Right atrium auricular region (tissue), 2 donors: ENCODE results near the gene DYNC1H1. TPM values are rescaled to one million over a fixed set of nuclear protein-coding genes. Genes with fewer than 3 reads are reported as not detected.

ENCODE experiments used
- DNase-seq: peaks from one replicate; pipeline ENCODE4 v3.0.0-alpha.2; 2019; ENCODE audit warnings: low spot score
- H3K27ac ChIP-seq, 2 donors: fragments of 200-600 bp; sonication (generic); 1 replicate in 1 of 2; 2 replicates in 1 of 2; pipeline ENCODE4 v1.5.1; 2016 to 2019
- H3K27me3 ChIP-seq, 2 donors: fragments of 200-600 bp; sonication (generic); one replicate each; pipeline versions ENCODE4 v1.5.1 to v1.6.0; 2017 to 2019
- H3K36me3 ChIP-seq: fragments of 200-600 bp; sonication (generic); one replicate; pipeline ENCODE4 v1.5.1; 2016
- H3K4me1 ChIP-seq, 2 donors: fragments of 200-600 bp; sonication (generic); one replicate each; pipeline versions ENCODE4 v1.5.1 to v1.6.0; 2017 to 2019
- H3K4me3 ChIP-seq, 2 donors: fragments of 200-600 bp; sonication (generic); 1 replicate in 1 of 2; 2 replicates in 1 of 2; pipeline ENCODE4 v1.5.1; 2017 to 2019; ENCODE audit warnings: mild to moderate bottlenecking in 1 of 2, moderate library complexity in 1 of 2
- H3K9me3 ChIP-seq, 2 donors: fragments of 200-600 bp; sonication (generic); one replicate each; pipeline ENCODE4 v1.5.1; 2019
- total RNA-seq, 2 donors: library from RNA; depleted of rRNA; stranded (reverse); fragments of >200 nt; gene quantifications; one replicate each; pipeline ENCODE4 v1.1.0, GENCODE V29; 2016
- TF ChIP-seq, protein P1 (sequence below), 2 donors: fragments of 200-600 bp; sonication (generic); IDR thresholded peaks; one replicate each; pipeline ENCODE4 v1.5.1; 2019; ENCODE audit warnings: antibody characterized with exemption in 2 of 2

Gene DYNC1H1
- total RNA-seq, 2 donors from 2014 or later, result 388 to 445 TPM

DNA sequence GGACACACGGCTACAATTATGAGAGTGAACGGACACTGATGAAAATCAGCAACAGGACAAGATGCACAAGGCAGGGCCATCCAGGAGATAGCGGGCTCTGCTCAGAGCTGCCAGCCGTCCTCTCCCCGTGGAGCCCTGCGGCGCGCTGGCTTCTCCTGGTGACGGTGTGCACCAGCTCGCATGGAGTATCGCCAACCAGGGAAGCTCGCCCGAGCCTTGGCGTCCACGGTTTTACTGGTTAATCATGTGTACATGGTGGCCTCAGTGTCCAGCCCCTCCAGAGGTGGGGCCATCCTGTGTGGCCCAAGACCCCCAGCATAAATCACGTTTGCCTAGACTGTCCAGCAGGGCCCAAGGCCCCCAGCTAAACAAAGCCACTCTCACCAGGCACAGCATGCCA, 31.2 kb upstream of the DYNC1H1 start:
- Histone ChIP-seq H3K36me3 (no peaks in the 10 kb centered on the region), H3K27ac (no peak overlapping the region), H3K9me3 (no peaks in the 10 kb centered on the region), H3K4me3 (no peak overlapping the region), H3K27me3 (no peaks in the 10 kb centered on the region), H3K4me1 (peaks cover 0 to 8% of the 10 kb centered on the region in 2 donors)
- TF ChIP-seq, protein P1, sequence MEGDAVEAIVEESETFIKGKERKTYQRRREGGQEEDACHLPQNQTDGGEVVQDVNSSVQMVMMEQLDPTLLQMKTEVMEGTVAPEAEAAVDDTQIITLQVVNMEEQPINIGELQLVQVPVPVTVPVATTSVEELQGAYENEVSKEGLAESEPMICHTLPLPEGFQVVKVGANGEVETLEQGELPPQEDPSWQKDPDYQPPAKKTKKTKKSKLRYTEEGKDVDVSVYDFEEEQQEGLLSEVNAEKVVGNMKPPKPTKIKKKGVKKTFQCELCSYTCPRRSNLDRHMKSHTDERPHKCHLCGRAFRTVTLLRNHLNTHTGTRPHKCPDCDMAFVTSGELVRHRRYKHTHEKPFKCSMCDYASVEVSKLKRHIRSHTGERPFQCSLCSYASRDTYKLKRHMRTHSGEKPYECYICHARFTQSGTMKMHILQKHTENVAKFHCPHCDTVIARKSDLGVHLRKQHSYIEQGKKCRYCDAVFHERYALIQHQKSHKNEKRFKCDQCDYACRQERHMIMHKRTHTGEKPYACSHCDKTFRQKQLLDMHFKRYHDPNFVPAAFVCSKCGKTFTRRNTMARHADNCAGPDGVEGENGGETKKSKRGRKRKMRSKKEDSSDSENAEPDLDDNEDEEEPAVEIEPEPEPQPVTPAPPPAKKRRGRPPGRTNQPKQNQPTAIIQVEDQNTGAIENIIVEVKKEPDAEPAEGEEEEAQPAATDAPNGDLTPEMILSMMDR (IDR thresholded peaks at IDR 0.05), result no peak
- no peak for DNase-seq

DNA sequence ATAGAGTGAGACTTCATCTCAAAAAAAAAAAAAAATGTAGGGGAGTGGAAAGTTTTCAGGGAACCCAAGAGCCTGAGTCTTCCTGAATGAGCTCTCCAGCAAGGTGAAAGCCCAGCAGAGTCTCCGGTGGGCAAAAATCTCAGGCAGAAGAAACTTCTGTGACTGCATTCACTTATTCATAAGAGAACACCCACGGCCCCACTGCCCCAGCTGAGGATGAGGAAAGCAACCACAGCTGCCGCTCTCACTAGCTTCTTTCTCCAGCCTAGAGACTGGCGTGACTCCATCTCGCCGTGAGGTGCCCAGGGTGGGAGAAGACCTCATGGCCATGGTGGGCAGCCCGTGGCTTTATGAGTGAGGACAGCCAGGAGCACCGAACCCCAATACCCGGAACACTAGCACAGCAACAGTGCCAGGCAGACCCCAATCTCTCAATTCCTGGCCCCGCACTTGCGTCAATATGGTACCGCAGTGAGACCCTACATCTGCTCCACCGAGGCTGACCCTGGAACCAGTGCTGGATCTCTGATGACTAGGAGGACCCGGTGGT, 29.7 kb upstream of the DYNC1H1 start:
- Histone ChIP-seq H3K4me1 (no peaks in the 10 kb centered on the region), H3K4me3 (no peak overlapping the region), H3K27ac (no peak overlapping the region), H3K9me3 (no peaks in the 10 kb centered on the region), H3K27me3 (no peaks in the 10 kb centered on the region), H3K36me3 (no peaks in the 10 kb centered on the region)
- no peak for DNase-seq
- TF ChIP-seq, protein P1 (IDR thresholded peaks at IDR 0.05), result no peak

DNA sequence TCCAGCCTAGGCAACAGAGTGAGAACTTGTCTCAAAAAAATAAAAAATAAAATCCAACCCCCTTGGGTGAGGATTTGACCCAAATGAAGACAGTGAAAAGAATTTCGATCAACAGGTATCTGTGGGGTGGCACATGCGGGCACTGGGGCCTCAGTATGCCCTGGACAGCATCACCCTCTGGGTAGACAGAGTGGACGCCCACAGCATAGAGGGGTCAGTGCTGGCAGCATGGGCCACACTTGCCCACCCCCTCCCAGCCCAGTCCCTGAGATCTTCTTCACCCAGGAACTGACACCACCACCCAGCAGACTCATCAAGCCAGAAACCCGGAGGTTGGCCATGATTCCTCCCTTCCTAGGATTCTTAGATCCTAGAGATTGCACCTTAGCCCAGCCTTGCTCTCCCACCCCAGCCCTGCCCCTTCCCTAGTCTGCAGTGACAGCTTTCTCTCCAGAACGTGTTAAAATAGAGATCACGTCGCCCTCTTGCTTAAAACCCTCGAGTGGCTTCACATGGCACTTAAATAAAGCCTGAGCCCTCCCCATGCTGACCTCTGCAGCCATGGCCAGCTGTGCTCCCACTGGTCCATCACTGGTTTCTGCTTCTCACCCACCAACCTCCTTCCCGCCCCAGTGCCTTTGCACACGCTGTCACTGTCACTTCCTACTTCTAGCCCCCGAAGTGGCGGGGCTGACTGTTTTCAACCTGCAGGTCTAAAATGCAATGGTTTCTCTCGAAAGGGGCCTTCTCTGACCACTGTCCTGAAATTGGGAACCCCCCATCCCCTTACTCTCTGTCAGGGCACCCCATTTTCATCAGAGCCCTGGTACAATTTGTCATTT, 26.2 kb upstream of the DYNC1H1 start:
- Histone ChIP-seq H3K4me3 (no peak overlapping the region), H3K4me1 (no peaks in the 10 kb centered on the region), H3K27ac (no peak overlapping the region), H3K9me3 (no peaks in the 10 kb centered on the region), H3K36me3 (no peaks in the 10 kb centered on the region), H3K27me3 (no peaks in the 10 kb centered on the region)
- TF ChIP-seq, protein P1 (IDR thresholded peaks at IDR 0.05), result no peak
- no peak for DNase-seq

DNA sequence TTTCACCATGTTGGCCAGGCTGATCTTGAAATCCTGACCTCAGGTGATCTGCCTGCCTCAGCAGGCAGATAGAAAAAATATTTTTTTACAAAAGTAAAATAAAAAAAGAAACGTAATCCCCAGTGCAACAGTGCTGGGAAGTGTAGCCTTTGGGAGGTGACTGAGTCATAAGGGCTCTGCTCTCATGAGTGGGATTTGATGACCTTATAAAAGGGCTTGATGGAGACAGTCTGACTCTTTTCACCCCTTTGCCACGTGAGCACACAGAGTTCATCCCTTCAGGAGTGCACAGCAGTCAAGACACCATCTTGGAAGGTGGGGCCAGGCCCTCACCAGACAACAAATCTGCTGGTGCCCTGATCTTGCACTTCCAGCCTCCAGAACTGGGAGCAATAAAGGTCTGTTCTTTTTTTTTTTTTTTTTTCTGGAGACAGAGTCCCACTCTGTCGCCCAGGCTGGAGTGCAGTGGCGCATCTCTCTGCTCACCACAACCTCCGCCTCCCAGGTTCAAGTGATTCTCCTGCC, 24.7 kb upstream of the DYNC1H1 start:
- no peaks in the 10 kb centered on the region for H3K27me3 ChIP-seq
- H3K9me3 ChIP-seq, result no peaks in the 10 kb centered on the region
- TF ChIP-seq, protein P1 (IDR thresholded peaks at IDR 0.05), result no peak
- H3K36me3 ChIP-seq, result no peaks in the 10 kb centered on the region
- no peak overlapping the region for H3K4me3 ChIP-seq
- H3K4me1 ChIP-seq, result no peaks in the 10 kb centered on the region
- no peak for DNase-seq
- H3K27ac ChIP-seq, result no peak overlapping the region

DNA sequence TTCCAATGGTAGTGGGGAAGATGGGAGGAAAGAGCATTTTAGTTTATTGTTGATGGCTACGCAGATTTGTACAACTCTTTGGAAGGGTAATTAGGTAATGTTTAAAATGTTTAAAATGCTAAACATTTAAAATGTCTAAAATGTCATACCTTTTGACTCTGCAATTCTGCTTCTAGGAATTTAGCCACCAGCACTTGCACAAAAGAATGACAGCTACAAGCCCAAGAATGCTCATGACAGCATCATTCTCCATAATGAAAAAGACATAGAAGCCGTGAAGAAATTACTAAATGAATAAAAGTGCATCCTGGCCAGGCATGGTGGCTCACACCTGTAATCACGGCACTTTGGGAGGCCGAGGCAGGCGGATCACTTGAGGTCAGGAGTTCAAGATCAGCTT, 19.9 kb upstream of the DYNC1H1 start:
- Histone ChIP-seq H3K9me3 (no peaks in the 10 kb centered on the region), H3K36me3 (no peaks in the 10 kb centered on the region), H3K4me1 (peaks cover 0 to 15% of the 10 kb centered on the region in 2 donors), H3K27ac (no peak overlapping the region), H3K4me3 (no peak overlapping the region), H3K27me3 (no peaks in the 10 kb centered on the region)
- TF ChIP-seq, protein P1 (IDR thresholded peaks at IDR 0.05), result no peak
- no peak for DNase-seq
